HG02973 (cell line): ENCODE data around the gene HNRNPM.
A peak's percentile ranks its signal among the peaks of the same experiment; 100 is the strongest.
"Not testable (repeated sequence)": the region's sequence is repeated elsewhere in the genome, so short reads cannot be mapped to it uniquely, and the experiment has no call there.

Source experiments
- ATAC-seq: cut with Tn5 transposase; IDR thresholded peaks from one replicate; pipeline ENCODE4 v1.9.1; 2021; ENCODE audit warnings: moderate library complexity; ENCODE audit not compliant: unreplicated experiment

Gene HNRNPM

DNA sequence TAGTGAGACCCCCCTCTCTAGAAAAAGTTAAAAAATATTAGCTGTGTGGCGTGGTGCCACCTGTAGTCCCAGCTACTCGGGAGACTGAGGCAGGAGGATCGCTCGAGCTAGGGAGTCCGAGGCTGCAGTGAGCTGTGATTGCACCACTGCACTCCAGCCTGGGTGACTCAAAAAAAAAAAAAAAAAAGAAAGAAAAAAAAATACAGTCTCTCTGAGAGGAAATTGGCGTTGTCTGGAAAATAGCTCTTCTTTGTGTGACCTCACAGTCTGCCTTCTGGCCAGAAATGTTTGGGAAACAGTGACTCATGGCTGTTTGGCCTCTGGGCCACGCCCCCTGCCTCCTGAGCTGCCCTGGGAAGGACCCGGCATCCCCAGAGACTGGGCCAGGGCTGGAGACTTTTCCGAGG, 21.0 kb upstream of the HNRNPM start:
- ATAC-seq = no peak

DNA sequence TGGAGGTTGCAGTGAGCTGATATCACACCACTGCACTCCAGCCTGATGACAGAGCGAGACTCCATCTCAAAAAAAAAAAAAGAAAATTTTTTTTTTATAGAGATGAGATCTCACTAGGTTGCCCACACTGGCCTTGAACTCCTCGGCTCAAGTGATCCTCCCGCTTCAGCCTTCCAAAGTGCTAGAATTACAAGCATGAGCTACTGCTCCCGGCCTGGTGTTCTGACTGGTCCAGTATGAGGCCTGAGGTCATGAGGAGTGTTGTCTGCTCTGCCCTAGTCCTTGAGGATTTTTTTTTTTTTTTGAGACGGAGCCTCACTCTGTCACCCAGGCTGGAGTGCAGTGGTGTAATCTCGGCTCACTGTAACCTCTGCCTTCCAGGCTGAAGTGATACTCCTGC, 19.4 kb upstream of the HNRNPM start:
- ATAC-seq = not testable (repeated sequence)

DNA sequence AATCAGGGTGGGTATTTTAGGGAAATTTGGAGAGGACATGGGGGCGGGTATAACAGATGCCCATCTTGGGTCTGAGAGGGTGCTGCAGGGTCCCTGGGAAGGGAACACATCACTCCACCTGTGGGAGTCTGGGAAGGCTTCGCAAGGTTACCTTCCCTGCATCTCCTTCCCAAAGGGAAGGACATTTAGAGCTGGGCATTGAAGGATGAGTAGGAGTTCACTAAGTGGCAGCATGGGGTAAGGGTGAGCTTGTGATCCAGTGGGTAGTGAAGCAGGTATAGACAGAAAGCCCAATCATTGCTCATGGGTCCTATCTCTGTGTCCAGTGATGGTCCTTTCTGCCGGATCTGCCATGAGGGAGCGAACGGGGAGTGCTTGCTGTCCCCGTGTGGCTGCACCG, 18.5 kb upstream of the HNRNPM start:
- ATAC-seq = no peak

DNA sequence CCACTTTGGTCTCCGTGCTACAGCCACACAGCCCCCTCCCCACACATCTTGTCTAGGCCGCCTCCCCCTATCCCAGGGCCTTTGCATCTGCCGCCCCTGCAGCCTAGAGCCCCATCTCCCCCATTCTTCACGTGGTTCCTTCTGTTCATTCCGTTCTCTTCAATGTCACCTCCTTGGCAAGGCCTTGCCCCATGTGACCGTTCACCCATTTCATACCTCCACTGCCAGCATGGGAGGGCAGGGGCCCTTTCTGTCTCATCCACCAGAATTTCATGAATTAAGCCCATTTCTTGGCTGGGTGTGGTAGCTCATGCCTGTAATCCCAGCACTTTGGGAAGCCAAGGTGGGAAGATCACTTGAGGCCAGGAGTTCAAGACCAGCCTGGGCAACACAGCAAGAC, 15.7 kb upstream of the HNRNPM start:
- no peak for ATAC-seq

DNA sequence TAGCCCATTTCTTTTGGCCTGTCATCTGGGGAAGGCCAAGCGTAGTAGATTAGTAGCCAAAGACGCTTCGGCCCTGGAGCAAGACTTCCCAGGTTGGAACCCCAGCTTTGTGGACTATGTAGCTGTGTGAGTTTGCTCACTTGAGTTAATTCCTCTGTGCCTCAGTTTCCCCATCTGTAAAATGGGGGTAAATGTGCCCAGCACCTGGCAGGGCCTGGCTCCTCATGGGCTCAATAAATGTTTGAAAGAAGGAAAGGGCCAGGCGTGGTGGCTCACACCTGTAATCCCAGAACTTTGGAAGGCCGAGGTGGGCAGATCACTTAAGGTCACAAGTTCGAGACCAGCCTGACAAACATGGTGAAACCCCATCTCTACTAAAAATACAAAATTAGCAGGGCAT, 14.9 kb upstream of the HNRNPM start:
- no peak for ATAC-seq

DNA sequence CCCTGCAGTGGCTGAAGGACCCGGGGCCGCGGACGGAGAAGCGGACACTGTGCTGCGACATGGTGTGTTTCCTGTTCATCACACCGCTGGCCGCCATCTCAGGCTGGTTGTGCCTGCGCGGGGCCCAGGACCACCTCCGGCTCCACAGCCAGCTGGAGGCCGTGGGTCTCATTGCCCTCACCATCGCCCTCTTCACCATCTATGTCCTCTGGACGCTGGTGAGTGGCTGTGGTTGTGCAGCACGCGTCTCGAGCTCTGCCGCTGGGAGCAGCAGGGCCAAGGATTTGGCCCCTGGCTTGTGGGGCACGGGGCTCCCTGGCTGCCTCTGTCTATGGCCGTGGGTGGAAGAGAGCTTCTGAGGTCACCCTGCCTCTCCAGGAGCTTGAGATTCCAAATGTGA, 14.1 kb upstream of the HNRNPM start:
- no peak for ATAC-seq

DNA sequence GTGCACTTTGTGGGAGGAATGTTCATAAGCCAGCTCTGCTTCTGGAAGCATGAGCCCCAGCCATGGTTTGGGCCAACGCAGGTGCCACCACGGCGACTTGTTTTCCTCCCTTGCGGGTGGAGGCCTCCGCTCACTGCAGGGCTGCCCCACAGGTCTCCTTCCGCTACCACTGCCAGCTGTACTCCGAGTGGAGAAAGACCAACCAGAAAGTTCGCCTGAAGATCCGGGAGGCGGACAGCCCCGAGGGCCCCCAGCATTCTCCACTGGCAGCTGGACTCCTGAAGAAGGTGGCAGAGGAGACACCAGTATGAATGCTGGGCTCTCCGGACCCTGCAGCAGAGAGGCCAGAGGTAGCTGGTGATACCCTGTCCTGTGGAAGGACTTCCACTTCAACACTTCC, 6.5 kb upstream of the HNRNPM start:
- no peak for ATAC-seq

DNA sequence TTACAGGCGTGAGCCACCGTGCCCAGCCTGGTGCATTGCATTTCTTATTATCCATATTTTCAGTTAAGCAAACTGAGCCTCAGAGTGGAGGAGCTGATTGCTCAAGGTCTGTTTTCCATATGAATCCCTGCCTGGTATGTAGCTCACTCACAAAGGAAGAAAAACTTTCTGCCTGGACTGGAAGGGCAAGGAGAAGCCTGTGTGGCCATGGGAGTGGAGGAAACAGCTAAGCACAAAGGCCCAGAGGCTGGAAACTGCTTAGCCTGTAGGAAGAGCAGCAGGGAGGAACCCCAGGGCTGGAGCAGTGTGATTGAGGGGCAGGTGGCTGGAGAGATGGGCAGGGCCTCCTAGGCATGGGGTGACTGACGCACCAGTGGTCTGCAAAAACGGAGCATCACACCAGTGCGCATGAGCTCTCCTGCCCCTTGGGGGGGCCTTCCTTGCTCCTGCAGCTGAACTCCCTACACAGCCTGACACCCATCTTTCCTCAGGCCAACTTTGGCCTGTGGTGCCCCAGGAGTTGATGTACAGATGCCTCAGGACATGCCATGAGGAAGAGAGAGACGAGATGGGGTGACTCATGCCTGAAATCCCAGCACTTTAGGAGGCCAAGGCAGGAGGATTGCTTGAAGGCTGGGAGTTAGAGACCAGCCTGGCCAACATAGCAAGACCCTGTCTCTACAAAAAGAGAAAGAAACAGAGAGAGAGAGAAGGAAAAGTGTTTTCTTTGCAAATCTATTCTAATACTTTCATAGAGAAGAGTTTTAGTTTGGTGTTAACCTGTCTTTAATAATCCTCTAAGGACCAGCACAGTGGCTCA, 2.8 kb upstream of the HNRNPM start:
- no peak for ATAC-seq

DNA sequence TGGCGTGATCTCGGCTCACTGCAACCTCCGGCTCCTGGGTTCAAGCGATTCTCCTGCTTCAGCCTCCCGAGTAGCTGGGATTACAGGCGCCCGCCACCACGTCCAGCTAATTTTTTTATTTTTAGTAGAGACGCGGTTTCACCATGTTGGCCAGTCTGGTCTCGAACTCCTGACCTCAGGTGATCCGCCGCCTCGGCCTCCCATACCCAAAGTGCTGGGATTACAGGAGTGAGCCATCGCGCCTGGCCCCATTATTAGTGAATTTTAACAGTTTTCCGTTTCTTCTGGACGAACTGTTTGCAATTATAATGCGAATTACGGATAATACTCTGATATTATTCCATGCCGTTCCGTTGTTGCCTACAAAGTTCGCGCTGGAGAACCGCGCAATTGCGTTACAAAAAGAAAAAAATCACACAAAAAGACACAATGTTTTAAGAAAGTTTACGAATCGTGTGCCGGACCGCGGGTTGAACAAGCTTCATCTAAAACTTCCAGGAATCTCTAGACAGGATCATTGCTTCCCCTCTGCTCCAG, 567 bp upstream of the HNRNPM start:
- not testable (repeated sequence) for ATAC-seq

DNA sequence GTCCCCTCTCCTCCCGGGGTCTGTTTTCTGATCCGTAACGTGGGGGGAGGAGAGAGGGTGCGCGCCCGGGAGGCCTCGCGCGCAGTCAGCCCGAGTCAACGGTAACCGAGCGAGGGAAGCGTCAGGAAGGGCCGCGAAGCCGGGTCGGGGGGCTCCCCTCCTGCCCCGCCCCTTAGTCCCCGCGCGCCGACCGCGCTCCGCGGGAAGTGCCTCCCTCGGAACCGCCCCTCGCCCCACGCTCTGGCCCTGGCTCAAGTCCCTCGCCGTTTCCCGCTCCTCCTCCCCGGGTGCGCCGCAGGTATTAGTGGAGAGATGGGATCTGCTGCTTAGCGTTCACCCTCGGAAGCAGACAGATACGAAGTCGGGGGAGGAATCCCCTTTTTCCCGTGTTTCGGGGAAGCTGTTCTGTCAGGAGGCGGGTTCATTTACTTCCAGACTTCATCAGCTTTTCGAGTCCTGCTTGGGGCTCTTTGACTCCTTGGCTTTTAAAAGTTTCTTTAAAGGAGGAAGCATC, 770 bp downstream of the HNRNPM start:
- ATAC-seq = peak; percentile 30

DNA sequence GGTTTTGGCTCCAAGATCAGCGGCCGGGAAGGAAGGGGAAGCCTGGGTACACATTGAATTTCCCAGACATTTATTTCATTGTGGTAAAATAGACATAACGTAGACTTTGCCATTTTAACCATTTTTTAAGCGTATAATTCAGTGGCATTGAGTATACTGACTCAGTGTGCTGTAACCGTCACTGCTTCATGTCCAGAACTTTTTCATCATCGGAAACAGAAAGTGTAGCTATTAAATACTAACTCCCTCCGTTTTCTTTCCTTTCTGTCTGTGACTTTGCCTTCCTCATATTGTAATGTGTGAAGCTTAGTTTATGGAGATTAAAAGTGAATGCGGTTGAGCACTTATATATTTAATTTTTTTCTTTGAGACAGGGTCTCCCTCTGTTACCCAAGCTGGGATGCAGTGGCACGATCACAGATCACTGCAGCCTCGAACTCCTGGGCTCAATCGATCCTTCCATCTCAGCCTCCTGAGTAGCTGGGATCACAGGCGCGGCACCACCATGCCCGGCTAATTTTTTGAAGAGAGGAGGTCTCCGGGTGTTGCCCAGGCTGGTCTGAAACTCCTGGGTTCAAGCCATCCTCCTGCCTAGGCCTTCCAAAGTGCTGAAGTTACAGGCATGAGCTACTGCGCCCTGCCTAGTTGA, 1.4 kb downstream of the HNRNPM start:
- no peak for ATAC-seq

DNA sequence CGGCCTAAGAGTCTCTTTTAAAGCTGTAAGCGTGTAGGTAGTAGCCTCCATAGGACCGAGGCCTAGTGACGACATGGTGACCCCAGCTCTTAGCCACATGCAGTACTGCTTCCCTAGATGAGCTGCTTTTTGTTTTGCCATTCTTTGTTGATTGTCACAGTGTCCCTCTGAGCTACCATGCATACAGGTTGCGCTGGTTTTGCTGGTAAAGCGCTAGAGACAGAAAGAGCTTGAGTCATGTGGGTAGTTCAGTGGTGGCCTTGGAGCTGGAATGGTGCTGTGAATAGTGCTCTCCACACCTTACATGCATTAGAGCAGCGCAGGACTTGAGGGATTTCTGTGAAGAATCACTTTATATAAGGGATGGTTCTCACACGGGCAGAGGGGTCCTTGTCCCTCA, 5.1 kb downstream of the HNRNPM start:
- ATAC-seq = no peak

DNA sequence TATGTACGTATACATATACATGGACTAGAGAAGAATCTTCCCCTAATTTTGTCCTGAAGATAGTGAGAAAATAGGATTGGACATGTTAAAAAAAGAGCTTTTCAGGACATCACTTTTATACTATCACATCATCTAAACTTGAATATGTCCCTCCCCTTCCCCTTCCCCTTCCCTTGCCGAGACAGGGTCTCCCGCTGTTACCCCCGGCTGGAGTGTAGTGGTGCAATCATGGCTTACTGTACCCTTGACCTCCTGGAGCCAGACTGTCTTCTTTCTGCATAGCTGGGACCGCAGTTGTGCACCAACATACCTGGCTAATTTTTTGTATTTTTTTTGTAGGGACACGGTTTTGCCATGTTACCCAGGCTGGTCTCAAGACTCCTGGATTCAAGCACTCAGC, 6.6 kb downstream of the HNRNPM start:
- no peak for ATAC-seq

DNA sequence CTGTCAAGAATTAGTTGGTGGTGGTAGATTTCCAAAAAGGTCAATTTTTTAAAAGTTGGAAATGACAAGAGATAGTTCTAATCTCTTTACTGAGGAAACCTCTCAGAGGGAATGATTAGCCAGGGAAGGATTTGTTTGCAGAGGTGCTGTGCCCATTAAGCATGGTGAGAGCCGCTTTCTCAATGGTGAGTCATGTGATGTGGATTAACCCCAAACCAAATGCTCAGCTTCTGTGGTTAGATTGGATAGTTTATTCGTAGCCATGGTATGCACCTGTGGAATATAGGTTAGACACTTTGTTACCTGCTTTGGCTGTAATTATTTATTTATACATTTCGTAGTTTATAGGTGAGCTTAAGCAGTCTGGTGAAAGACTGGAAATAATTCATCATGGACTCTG, 7.1 kb downstream of the HNRNPM start:
- no peak for ATAC-seq

DNA sequence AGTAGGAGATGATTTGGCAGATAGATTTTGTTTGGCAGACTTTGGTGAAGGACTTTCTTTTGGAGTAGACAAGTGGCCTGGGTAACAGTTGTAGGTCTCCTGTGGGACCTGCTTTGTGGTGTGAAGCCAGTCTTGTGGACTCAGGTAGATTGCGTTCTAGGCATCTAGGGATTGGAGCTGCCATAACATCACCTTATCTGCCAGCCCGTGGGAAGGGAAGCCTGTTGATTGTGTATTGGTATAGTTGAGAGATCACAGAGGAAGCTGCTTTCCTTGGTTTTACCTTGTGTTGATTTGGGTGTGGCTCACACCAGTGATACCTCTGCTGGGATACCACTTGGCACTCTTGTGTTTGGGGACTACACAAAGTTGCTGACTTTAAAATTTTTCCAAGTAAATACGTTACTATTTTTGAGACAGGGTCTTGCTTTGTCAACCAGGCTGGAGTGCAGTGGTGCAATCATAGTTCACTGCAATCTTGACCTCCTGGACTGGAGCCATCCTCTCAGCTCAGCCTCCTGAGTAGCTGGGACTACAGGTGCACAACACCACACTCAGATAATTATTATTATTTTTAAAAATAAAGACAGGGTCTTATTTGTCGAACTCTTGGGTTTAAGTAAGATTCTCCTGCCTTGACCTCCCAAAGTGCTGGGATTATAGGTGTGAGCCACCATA, 7.8 kb downstream of the HNRNPM start:
- no peak for ATAC-seq

DNA sequence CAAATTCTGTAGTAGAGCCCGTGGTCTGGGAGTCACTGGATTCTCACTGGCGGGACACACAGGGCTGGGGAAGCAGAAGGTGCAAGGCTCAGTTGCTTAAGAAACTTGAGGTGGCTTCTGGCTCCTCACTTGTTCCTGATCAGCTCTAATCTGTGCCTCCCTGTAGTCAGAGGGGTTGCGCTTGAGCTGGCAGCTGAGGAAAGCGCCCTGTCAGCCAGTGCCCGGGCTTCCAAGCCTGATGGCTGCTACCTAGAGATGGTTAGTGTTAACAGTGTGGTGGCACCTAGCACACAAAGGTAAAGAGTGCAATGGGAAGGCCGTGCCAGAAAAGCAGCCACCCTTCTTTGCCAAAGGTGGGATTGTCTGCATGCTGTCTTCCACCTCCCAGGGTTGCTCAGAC, 8.8 kb downstream of the HNRNPM start:
- no peak for ATAC-seq

DNA sequence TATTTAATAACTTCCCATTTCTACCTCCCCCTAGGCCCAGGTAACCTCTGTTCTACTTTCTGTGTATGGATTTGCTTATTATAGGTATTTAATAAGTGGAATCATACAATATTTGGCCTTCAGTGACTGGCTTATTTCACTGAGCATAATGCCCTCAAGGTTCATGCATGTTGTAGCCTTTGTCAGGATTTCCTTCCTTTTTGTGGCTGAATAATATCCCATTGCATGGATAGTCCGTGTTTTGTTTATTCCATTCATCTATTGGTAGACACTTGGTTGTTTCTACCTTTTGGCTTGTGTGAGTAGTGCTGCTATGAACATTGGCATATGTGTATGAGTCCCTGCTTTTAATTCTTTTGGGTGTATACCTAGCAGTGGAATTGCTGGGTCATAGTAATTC, 9.4 kb downstream of the HNRNPM start:
- ATAC-seq = no peak

DNA sequence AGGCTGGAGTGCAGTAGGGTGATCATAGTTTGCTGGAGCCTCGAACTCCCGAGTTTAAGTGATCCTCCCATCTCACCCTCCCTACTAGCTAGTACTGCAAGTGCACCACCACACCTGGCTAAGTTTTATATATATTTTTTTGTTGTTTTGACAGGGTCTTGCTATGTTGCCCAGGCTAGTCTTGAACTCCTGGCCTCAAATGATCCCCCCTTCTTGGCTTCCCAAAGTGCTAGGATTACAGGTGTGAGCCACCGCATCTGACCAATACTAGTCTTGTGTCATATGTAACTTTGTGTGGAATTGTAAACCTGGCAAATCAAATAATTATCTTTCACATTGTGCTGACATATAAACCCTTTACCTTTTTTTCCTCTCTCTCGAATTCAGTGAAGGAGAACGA, 10.2 kb downstream of the HNRNPM start:
- no peak for ATAC-seq

DNA sequence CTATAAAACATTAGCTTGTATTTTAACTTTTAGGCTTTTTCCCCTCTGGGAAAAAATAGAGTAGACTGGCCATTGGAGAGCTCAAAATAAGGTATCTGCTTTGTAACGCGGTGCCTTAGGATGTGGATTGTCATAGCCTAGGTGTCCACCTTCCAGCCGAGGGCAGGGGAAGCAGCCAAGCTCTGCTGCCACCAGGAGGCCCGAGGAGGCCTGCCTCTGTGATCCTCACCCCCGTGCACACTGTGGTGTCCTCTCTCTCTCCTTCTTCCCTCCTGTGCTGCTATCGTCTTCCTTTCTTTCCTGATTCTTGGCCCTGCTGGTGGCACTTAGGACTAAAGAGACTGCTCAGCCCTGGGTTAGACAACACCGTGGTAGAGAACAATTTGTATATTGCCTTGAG, 11.3 kb downstream of the HNRNPM start:
- no peak for ATAC-seq

DNA sequence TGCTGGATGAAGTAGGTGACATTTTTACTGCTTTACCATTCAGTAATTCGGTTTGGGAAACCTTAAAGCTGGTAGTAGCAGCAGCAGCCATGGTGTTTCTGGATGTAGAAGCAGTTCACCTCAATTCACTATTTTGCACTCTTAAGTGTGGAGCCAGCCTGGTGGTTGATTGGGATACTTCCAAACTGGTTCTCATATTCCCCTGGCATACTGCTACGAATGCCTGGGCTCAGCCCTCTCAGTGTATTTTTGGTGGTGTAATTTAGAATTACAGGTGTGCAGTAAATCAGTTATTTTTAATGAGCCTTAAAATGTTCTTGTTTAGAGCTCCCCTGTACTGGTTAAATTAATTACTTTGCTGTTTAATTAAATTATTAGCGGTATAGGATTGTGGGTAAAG, 12.4 kb downstream of the HNRNPM start:
- no peak for ATAC-seq

DNA sequence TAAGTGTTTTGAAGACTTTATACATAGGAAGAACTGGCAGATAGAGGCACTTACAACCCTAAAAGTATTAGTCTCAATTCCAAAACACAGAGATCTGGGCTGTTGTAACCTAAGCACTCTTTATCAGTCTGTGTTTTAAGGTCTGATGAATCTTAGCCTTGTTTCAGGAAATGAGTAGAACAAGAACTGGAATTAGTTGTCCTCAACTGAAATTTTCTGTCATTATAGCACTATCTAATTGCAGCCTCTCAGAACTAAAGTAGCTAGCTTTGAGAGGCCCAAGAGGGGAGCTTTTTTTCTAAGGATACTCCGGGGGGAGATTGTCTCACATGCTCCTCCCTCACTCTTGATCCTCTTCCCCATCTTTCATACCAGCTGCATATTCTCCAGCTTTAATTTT, 13.1 kb downstream of the HNRNPM start:
- no peak for ATAC-seq

DNA sequence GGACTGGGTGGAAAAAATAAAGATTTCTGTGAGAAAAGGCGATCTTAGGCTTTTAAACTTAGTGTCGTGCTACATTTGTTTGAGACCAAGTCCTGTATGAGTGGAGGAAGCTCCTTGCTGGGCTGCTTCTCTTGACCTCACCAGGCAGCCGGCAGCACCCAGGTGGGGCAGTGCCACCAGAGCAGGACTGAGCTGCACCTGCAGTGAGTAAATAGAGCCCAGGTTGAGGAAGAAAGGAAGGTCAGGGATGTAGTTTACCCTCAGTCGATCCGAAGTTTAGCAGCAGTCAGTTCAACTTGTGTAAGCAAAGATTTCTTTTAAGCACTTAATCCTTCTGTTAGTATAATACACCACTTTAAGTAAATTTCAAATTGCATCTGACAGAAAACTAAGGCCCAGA, 13.6 kb downstream of the HNRNPM start:
- ATAC-seq = no peak
